HPDE6-E6E7 (cell line): ENCODE data around the gene FAM209B.
"Not testable (repeated sequence)": the region's sequence is repeated elsewhere in the genome, so short reads cannot be mapped to it uniquely, and the experiment has no call there.

ENCODE experiments used
- DNase-seq: peaks from one replicate; pipeline ENCODE4 v3.0.0; 2011; ENCODE audit warnings: missing footprints; ENCODE audit errors: extremely low spot score

The FAM209B gene

DNA sequence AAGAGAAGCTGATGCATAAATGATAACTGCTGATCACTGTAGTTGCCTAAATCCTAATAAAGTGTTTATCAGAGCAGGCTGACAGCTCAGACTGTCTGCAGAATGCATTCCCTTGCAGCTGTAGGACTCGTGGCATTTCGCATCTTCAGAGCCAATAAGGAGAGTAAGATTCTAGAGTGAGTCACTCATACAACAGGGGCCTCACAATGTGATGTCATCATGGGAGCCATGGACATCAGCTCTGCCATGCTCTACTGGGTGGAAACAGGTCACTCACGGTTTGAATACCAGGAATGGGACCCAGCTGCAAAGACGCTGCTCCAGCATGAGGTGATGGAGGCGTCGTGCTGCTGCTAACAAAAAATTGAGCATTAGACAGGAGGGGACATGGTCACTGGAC, 7.4 kb downstream of the FAM209B start:
- DNase-seq: no peak

DNA sequence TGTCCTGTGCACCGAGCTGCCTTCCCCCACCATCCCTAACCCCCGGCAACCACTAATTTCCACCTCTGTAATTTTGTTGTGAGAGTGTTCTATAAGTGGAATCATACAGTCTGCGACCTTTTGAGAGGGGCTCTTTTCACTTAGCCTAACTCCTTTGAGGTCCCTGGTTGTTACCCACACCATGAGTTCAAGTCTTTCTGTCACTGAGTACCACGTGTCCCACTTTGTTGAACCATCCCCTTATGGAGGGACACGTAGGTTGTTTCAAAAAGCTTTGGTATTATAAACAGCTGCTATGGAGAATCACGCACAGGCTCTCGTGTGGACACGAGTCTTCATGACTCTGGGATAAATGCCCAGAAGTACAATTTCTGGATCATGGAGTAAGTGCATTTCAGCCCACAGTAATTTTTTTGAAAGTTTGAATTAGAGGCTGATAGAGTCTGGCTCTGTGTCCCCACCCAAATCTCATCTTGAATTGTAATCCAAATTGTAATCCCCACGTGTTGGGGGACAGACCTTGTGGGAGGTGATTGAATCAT, 9.5 kb downstream of the FAM209B start:
- DNase-seq: no peak

DNA sequence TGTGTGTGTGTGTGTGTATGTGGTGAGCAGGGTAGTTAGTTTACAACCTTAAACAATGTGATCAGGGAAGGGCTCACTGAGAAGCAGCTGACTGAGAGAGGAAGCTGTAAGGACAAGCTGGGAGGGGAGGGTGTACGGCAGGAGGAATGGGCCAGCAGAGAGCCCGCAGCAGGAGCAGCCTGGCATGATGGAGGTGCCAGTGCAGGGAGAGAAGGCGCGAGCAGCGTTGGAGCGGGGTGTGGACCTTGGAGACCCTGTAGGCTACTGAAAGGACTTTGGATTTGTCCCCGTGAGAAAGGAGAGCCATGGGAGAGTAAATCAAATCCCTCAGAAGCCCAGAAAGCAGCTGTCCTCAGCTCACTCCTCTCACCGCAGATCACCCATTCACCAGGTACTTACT, 18.5 kb downstream of the FAM209B start:
- DNase-seq: no peak

- no peak for DNase-seq
These were observed 20.0 kb downstream of the FAM209B start for GRCh38 chr20:56552911-56553629.

DNA sequence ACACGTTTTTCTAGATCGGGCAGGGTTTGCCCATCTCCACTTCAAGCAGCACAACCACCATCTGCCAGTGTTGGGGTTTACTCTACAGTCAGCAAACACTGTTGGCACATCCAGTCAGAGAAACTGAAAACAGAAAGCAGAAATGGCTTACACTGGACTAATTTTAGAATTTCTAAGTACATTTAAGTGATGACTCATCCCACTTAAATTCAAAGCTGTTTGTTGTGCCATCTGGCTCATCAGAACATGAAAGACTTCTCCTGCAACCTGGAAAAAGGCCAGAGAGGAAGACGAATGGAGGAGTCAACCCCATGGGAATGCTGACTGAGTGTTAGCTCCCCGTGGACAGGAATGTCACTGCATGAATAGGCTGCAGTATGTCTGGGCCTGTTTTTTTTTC, 21.8 kb downstream of the FAM209B start:
- peak; percentile 100 for DNase-seq

GRCh38 chr20:56558968-56559367, 25.9 kb downstream of the FAM209B start:
- no peak for DNase-seq

DNA sequence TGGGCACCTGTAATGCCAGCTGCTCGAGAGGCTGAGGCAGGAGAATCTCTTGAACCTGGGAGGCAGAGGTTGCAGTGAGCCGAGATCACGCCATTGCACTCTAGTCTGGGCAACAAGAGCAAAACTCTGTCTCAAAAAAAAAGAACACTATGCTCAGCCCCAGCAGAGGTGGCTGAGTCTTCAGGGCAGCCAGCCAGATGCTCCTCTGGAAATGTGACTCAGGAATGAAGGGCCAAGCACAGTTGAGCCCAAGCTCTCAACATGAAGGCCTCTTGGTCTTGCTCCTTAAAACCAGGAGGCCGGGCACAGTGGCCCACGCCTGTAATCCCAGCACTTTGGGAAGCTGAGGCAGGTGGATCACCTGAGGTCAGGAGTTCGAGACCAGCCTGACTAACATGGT, 31.5 kb downstream of the FAM209B start:
- not testable (repeated sequence) for DNase-seq

GRCh38 chr20:56565511-56565910, 32.5 kb downstream of the FAM209B start:
- no peak for DNase-seq

DNA sequence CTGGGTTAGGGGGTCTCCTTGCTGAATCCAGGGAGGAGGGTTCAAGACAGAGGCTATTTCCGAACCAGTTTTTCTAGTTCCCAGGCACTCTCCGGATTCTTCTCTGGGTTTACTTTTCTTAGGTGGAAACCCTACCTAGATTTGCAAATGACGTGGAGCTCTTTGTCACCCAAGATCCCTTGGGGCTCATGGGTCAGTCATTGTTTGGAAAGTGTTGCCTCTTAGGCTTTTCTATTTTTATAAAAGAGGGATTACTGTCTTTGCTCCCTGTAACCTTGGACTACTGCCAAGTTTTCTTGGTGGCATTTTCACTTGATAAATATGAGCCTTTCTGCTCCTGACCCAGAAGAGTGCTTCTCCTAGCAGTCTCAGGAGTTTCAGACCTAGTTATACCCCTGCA, 33.6 kb downstream of the FAM209B start:
- DNase-seq: peak; percentile 62

GRCh38 chr20:56570832-56571231, 37.8 kb downstream of the FAM209B start:
- DNase-seq: no peak

- DNase-seq: no peak
These were observed 39.1 kb downstream of the FAM209B start for GRCh38 chr20:56572172-56572571.

DNA sequence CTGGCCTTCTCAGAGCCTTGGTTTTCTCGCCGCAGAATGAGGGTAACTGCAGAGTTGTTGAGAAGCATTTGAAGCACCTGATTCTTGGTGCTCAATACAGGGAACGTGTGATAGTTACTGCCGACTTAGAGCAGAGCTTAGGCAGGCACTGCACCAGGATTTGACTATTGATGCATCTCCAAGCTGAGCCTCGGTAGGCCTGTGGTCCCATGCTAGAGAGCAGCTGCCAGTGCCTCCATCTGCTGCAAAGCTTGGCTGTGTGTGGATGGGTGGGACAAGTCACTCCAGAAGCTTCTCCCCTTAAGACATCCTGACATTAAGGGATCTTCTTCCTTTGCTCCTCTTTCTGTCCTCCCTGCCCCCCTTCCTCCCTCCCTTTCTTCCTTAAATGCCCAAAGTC, 40.9 kb downstream of the FAM209B start:
- DNase-seq: no peak

DNA sequence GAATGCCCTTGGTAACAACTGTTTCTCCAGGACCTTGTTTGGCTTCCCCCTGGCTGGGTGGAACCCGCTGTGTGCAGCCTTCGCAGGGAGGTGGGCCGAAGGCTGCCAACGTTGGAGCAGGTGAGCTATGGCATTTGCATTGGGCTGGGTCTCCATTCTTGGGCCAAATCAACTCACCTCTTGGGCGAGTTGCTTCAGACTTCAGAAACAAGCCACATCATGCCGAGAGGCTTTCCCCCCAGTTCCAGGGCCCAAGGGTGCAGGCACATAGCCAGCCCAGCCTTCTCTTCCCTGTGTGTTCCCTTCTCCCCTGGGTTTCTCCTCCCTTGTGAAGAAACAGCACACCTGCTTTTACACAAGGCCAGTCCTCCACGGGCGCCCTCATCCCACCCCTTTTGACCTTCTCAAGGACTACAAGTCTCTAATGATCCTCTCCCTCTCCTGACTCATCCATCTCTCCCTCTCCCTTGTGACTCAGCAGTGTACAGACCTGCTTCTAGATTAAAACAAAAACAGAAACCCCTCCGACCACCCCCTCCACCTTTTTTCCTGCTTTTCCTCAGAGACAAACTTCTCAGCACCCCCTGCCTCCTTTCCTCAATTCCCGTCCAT, 41.6 kb downstream of the FAM209B start:
- peak; percentile 97 for DNase-seq

- no peak for DNase-seq
These were observed 42.1 kb downstream of the FAM209B start for GRCh38 chr20:56575157-56575556.

GRCh38 chr20:56575961-56576360, 42.9 kb downstream of the FAM209B start:
- no peak for DNase-seq

GRCh38 chr20:56579301-56579710, 46.3 kb downstream of the FAM209B start:
- DNase-seq: no peak

GRCh38 chr20:56580226-56580625, 47.2 kb downstream of the FAM209B start:
- DNase-seq: no peak

DNA sequence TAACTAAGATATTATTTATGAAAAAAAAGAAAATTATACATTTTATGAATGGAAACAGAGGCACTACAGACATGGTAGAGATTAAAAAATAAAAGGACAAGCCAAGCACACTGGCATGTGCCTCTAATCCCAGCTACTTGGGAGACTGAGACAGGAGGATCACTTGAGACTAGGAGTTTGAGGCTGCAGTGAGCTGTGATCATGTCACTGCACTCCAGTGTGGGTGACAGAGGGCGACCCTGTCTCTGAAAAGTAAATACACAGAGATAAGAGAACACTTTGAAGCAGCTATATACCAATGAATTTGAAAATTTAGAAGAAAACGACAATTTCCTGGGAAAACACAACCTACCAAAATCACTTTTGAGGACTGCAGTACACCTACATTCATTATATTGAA, 48.7 kb downstream of the FAM209B start:
- DNase-seq: no peak

GRCh38 chr20:56582542-56582941, 49.5 kb downstream of the FAM209B start:
- no peak for DNase-seq

- no peak for DNase-seq
These were observed 51.9 kb downstream of the FAM209B start for GRCh38 chr20:56584916-56585315.
